DND-41 (cell line): Measurements from ENCODE around the gene NOXRED1.

Experiments used
- CTCF ChIP-seq: IDR thresholded peaks from 2 replicates; pipeline ENCODE4 v1.5.1; 2012; ENCODE audit warnings: borderline replicate concordance, low read length, moderate library complexity, mild to moderate bottlenecking; ENCODE audit not compliant: poor library complexity, severe bottlenecking; ENCODE audit errors: extremely low read depth
- EZH2 ChIP-seq: IDR thresholded peaks from 3 replicates; pipeline ENCODE4 v1.6.1; 2012; ENCODE audit warnings: borderline replicate concordance, low read depth, mild to moderate bottlenecking, moderate library complexity, low read length, inconsistent platforms; ENCODE audit not compliant: severe bottlenecking

DNA sequence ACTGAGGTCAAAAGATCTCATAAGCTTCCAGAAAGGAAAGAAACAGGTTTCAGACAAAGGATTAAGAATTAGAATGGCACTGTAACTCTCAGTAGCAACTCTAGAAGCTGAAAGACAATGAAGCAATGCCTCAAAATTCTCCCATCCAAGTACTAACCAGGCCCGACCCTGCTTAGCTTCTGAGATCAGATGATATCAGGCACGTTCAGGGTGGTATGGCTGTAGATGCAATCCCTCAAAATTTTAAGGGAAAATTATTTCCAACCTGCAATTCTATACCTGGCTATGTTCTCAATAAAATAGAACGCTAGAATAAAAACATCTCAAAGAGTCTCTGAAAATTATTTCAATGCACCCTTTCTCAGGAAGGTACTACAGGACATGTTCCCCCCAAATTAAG, 19.6 kb downstream of the NOXRED1 start:
- TF ChIP-seq CTCF (no peak), EZH2 (no peak)
